Gastrocnemius medialis (tissue), 4 donors: Measurements from ENCODE around the gene ZSWIM7. TPM values are rescaled to one million over a fixed set of nuclear protein-coding genes. Genes with fewer than 3 reads are reported as not detected.

Source experiments
- ATAC-seq, 2 donors: fragments of 150-250 bp; one replicate each; pipeline ENCODE4 v1.9.1; 2016
- DNase-seq, 2 donors: peaks; one replicate each; pipeline ENCODE4 v3.0.0-alpha.2; 2019
- H3K27ac ChIP-seq, 4 donors: fragments of 200-600 bp; sonication (generic); 1 replicate in 1 of 4; 2 replicates in 3 of 4; pipeline ENCODE4 v1.5.1; 2016 to 2018; ENCODE audit warnings: mild to moderate bottlenecking in 2 of 4, moderate library complexity in 1 of 4
- H3K27me3 ChIP-seq, 3 donors: fragments of 200-600 bp; sonication (generic) in 2 of 3; 1 replicate in 1 of 3; 2 replicates in 2 of 3; pipeline versions ENCODE4 v1.5.1 to v1.6.0; 2016 to 2019; ENCODE audit warnings: mild to moderate bottlenecking in 1 of 3, moderate library complexity in 1 of 3
- H3K36me3 ChIP-seq, 2 donors: fragments of 200-600 bp; sonication (generic) in 1 of 2; one replicate each; pipeline ENCODE4 v1.5.1; 2017 to 2018
- H3K4me1 ChIP-seq, 2 donors: fragments of 200-600 bp; sonication (generic) in 1 of 2; one replicate each; pipeline ENCODE4 v1.5.1; 2016 to 2017; ENCODE audit warnings: mild to moderate bottlenecking in 2 of 2
- H3K4me3 ChIP-seq, 4 donors: fragments of 200-600 bp; sonication (generic) in 3 of 4; 1 replicate in 1 of 4; 2 replicates in 3 of 4; pipeline ENCODE4 v1.5.1; 2016 to 2019; ENCODE audit warnings: mild to moderate bottlenecking in 2 of 4
- H3K9me3 ChIP-seq, 3 donors: fragments of 200-600 bp; sonication (generic) in 2 of 3; 1 replicate in 1 of 3; 2 replicates in 2 of 3; pipeline ENCODE4 v1.5.1; 2016 to 2019
- CTCF ChIP-seq, 5 experiments: fragments of 450-650 bp in 3 of 5; fragments of 200-600 bp in 2 of 5; sonication (generic) in 2 of 5; IDR thresholded peaks in 4 of 5; conservative IDR thresholded peaks in 1 of 5; 1 replicate in 4 of 5; 2 replicates in 1 of 5; pipeline ENCODE4 v1.5.1; 2016 to 2019; ENCODE audit warnings: antibody characterized with exemption in 5 of 5, mild to moderate bottlenecking in 3 of 5, moderate library complexity in 3 of 5
- POLR2A ChIP-seq, 2 donors: fragments of 450-650 bp; IDR thresholded peaks; one replicate each; pipeline ENCODE4 v1.6.1; 2017; ENCODE audit warnings: antibody characterized with exemption in 2 of 2, mild to moderate bottlenecking in 2 of 2, moderate library complexity in 2 of 2
- in situ Hi-C, 4 donors: fragments of 200-750 bp; cut with MboI; loops; one replicate each; pipeline versions ENCODE4 v1.15.0 to v1.8.0; 2017; ENCODE audit warnings: low sequenced_read_pairs in 4 of 4
- intact Hi-C: fragments of 100-400 bp; cut with DNase I; formaldehyde crosslinking; loops from one replicate; pipeline ENCODE4 v1.15.1; 2023; ENCODE audit warnings: low total_unique reads
- total RNA-seq, 4 donors: library from RNA; depleted of rRNA; stranded (reverse); fragments of >200 nt; gene quantifications; one replicate each; pipeline versions ENCODE4 v1.1.0 to v1.2.3, GENCODE V29; 2016

The ZSWIM7 gene
- total RNA-seq, 4 donors from 2014 or later: 13.2 to 19.5 (median 19.1) TPM

- TF ChIP-seq CTCF (IDR thresholded peaks at IDR 0.05 in 4 of 5, conservative IDR thresholded peaks at IDR 0.05 in 1 of 5) (no peak), POLR2A (IDR thresholded peaks at IDR 0.05) (no peak)
- no peak for DNase-seq
- intact Hi-C loops (no loop called here), in situ Hi-C loops (no loop called here)
- H3K9me3 ChIP-seq: no peaks in the 10 kb centered on the region
- H3K36me3 ChIP-seq: no peaks in the 10 kb centered on the region
- H3K27me3 ChIP-seq: peaks cover 14 to 29% (median 22%) of the 10 kb centered on the region in 3 donors
- H3K4me1 ChIP-seq: peaks cover 0 to 14% of the 10 kb centered on the region in 2 donors
- ATAC-seq: no peak
- no peak overlapping the region for H3K27ac ChIP-seq
- no peak overlapping the region for H3K4me3 ChIP-seq
These were observed 52.2 kb downstream of the ZSWIM7 start for GRCh38 chr17:15947271-15947670.

DNA sequence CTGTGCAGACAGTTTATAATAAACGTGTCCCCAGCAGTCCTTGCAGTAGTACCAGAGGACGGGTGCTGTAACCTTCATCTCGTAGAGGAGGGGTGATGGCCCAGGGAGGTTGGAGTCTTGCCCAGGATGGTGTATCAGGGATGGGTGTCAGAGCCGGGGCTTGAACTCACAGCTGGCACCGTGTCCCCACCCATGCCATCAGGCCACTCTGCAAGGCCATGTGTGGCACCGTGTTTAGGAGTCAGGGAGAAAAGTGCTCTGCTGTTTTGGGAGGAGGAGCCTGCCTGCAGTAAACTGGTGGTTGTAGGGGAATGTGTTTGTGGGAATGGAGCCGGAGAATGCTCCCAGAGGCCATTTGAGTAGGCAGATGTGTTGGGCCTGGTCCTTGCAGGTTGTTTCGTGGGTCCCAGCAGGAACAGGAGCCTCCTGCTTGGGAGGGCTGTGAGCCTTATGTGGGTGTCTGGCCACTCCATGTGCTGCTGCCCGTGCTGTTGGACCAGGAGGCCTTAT is 52.8 kb downstream of the ZSWIM7 start:
- intact Hi-C loops: no loop called here

GRCh38 chr17:15945527-15946191 is 53.8 kb downstream of the ZSWIM7 start:
- intact Hi-C loops (no loop called here), in situ Hi-C loops (no loop called here)
- Histone ChIP-seq H3K4me3 (peak overlapping the region; percentile 52 to 66 (median 60)), H3K27ac (peak overlapping the region in 1 of 4 donors; percentile 8), H3K36me3 (no peaks in the 10 kb centered on the region), H3K4me1 (peaks cover 0 to 14% of the 10 kb centered on the region in 2 donors), H3K27me3 (peaks cover 14 to 29% (median 22%) of the 10 kb centered on the region in 3 donors), H3K9me3 (no peaks in the 10 kb centered on the region)
- ATAC-seq (no peak), DNase-seq (no peak)
- TF ChIP-seq POLR2A (IDR thresholded peaks at IDR 0.05) (no peak), CTCF (IDR thresholded peaks at IDR 0.05 in 4 of 5, conservative IDR thresholded peaks at IDR 0.05 in 1 of 5) (no peak)

More for the DNA sequence above, 52.8 kb downstream of the ZSWIM7 start:
- TF ChIP-seq CTCF (IDR thresholded peaks at IDR 0.05 in 4 of 5, conservative IDR thresholded peaks at IDR 0.05 in 1 of 5) (no peak), POLR2A (IDR thresholded peaks at IDR 0.05) (no peak)
- peaks cover 0 to 14% of the 10 kb centered on the region in 2 donors for H3K4me1 ChIP-seq
- peak overlapping the region in 1 of 4 donors; percentile 53 for H3K4me3 ChIP-seq
- H3K9me3 ChIP-seq: no peaks in the 10 kb centered on the region
- peaks cover 14 to 29% (median 22%) of the 10 kb centered on the region in 3 donors for H3K27me3 ChIP-seq
- H3K36me3 ChIP-seq: no peaks in the 10 kb centered on the region
- DNase-seq (no peak), ATAC-seq (no peak)
- in situ Hi-C loops: no loop called here
- no peak overlapping the region for H3K27ac ChIP-seq

GRCh38 chr17:15944759-15945526 is 54.6 kb downstream of the ZSWIM7 start, which contains the start of gene ADORA2B:
TSS of gene ADORA2B (plus strand) at chr17:15945130. CDS start at chr17:15945249, 119 bp downstream.
- no peak for TF ChIP-seq POLR2A (IDR thresholded peaks at IDR 0.05)
- TF ChIP-seq CTCF (IDR thresholded peaks at IDR 0.05 in 4 of 5, conservative IDR thresholded peaks at IDR 0.05 in 1 of 5): peak in 4 of 5 experiments; percentile 24 to 45 (median 34)
- H3K4me3 ChIP-seq: peak within 1 kb of the TSS; percentile 52 to 66 (median 60)
- peaks cover 0 to 14% of the 10 kb centered on the region in 2 donors for H3K4me1 ChIP-seq
- H3K36me3 ChIP-seq: no peaks in the 10 kb centered on the region
- H3K27me3 ChIP-seq: peaks cover 14 to 29% (median 22%) of the 10 kb centered on the region in 3 donors
- peak within 1 kb of the TSS in 1 of 4 donors; percentile 8 for H3K27ac ChIP-seq
- DNase-seq (no peak), ATAC-seq (peak; percentile 60 to 73)
- intact Hi-C loops: no loop called here
- no peaks in the 10 kb centered on the region for H3K9me3 ChIP-seq
- in situ Hi-C loops: no loop called here
